Stomach (tissue), 4 donors: Measurements from ENCODE around the gene TRIM17.

ENCODE experiments used
- EP300 ChIP-seq: sonication (generic); formaldehyde crosslinking; IDR thresholded peaks from one replicate; pipeline ENCODE4 v1.6.1; 2017; ENCODE audit warnings: antibody characterized with exemption
- POLR2A ChIP-seq, 4 donors: fragments of 450-650 bp; IDR thresholded peaks; one replicate each; pipeline ENCODE4 v1.6.1; 2016; ENCODE audit warnings: antibody characterized with exemption in 4 of 4, control low read depth in 2 of 4, mild to moderate bottlenecking in 1 of 4, moderate library complexity in 1 of 4
- POLR2AphosphoS5 ChIP-seq, 3 donors: sonication (generic); formaldehyde crosslinking; IDR thresholded peaks; one replicate each; pipeline ENCODE4 v1.6.1; 2016; ENCODE audit warnings: antibody characterized with exemption in 3 of 3
- TF ChIP-seq, protein P1 (sequence below), 7 experiments: fragments of 450-650 bp in 4 of 7; fragments of 200-600 bp in 3 of 7; sonication (generic) in 3 of 7; IDR thresholded peaks; one replicate each; pipeline ENCODE4 v1.5.1; 2016 to 2019; ENCODE audit warnings: antibody characterized with exemption in 7 of 7, control low read depth in 2 of 7, mild to moderate bottlenecking in 1 of 7

GRCh38 chr1:228385232-228385631 is 31.4 kb downstream of the TRIM17 start:
- TF ChIP-seq, protein P1, sequence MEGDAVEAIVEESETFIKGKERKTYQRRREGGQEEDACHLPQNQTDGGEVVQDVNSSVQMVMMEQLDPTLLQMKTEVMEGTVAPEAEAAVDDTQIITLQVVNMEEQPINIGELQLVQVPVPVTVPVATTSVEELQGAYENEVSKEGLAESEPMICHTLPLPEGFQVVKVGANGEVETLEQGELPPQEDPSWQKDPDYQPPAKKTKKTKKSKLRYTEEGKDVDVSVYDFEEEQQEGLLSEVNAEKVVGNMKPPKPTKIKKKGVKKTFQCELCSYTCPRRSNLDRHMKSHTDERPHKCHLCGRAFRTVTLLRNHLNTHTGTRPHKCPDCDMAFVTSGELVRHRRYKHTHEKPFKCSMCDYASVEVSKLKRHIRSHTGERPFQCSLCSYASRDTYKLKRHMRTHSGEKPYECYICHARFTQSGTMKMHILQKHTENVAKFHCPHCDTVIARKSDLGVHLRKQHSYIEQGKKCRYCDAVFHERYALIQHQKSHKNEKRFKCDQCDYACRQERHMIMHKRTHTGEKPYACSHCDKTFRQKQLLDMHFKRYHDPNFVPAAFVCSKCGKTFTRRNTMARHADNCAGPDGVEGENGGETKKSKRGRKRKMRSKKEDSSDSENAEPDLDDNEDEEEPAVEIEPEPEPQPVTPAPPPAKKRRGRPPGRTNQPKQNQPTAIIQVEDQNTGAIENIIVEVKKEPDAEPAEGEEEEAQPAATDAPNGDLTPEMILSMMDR (IDR thresholded peaks at IDR 0.05): no peak
- TF ChIP-seq POLR2A (IDR thresholded peaks at IDR 0.05) (no peak), EP300 (no peak), POLR2AphosphoS5 (IDR thresholded peaks at IDR 0.05) (no peak)
